SU-DHL-6 (cell line): Measurements from ENCODE around the gene NADK2.

Source experiments
- H2AFZ ChIP-seq: fragments of 200-600 bp; sonication (generic); 2 replicates; pipeline ENCODE4 v1.6.1; 2014; ENCODE audit warnings: low read depth, mild to moderate bottlenecking, moderate library complexity, mixed read lengths, antibody characterized with exemption, low read length; ENCODE audit not compliant: severe bottlenecking
- H3F3A ChIP-seq: fragments of 200-600 bp; shearing (Covaris generic); 2 replicates; pipeline ENCODE4 v1.6.0; 2016; ENCODE audit warnings: antibody characterized with exemption, mild to moderate bottlenecking; ENCODE audit not compliant: insufficient read depth
- H3K27ac ChIP-seq: fragments of 200-600 bp; sonication (generic); 2 replicates; pipeline ENCODE4 v1.5.1; 2016; ENCODE audit warnings: low read depth, mild to moderate bottlenecking, low read length, moderate library complexity, mixed read lengths
- H3K27me3 ChIP-seq: fragments of 200-600 bp; sonication (generic), shearing (Covaris generic); 2 replicates; pipeline ENCODE4 v1.6.0; 2014; ENCODE audit warnings: mild to moderate bottlenecking, low read length
- H3K36me3 ChIP-seq: fragments of 200-600 bp; sonication (generic); 2 replicates; pipeline ENCODE4 v1.6.1; 2014; ENCODE audit warnings: mild to moderate bottlenecking, low read length, mixed read lengths
- H3K4me2 ChIP-seq: fragments of 300-600, 200-600 bp; shearing (Covaris generic), sonication (generic); 2 replicates; pipeline ENCODE4 v1.6.0; 2014; ENCODE audit warnings: low read length, low read depth, mild to moderate bottlenecking; ENCODE audit not compliant: poor library complexity, severe bottlenecking
- H3K4me3 ChIP-seq: fragments of 200-600 bp; sonication (generic); 2 replicates; pipeline ENCODE4 v1.5.1; 2014; ENCODE audit warnings: antibody characterized with exemption, low read length, mild to moderate bottlenecking, mixed read lengths; ENCODE audit not compliant: insufficient read depth, poor library complexity, severe bottlenecking
- H3K79me2 ChIP-seq: fragments of 200-600 bp; sonication (generic); 2 replicates; pipeline ENCODE4 v1.6.1; 2014; ENCODE audit warnings: mild to moderate bottlenecking, low read length, moderate library complexity; ENCODE audit not compliant: insufficient read depth
- H3K9ac ChIP-seq: fragments of 200-600 bp; sonication (generic); 2 replicates; pipeline ENCODE4 v1.7.0; 2014; ENCODE audit warnings: mild to moderate bottlenecking, low read length
- H3K9me2 ChIP-seq: fragments of 200-600 bp; sonication (generic); replicated peaks from 2 replicates; pipeline ENCODE4 v1.6.1; 2014; ENCODE audit warnings: low read length; ENCODE audit not compliant: insufficient read depth
- H3K9me3 ChIP-seq: fragments of 200-600 bp; sonication (generic); 2 replicates; pipeline ENCODE4 v1.6.1; 2014; ENCODE audit warnings: low read length, mixed read lengths; ENCODE audit not compliant: insufficient read depth
- H4K20me1 ChIP-seq: fragments of 200-600 bp; sonication (generic); 2 replicates; pipeline ENCODE4 v1.6.1; 2014; ENCODE audit warnings: low read depth, mild to moderate bottlenecking, antibody characterized with exemption, low read length, moderate library complexity, mixed read lengths
- EZH2phosphoT487 ChIP-seq: fragments of 200-600 bp; sonication (generic), shearing (Covaris generic); conservative IDR thresholded peaks from 2 replicates; pipeline ENCODE4 v1.6.1; 2018; ENCODE audit warnings: mild to moderate bottlenecking, antibody characterized with exemption, low read length, moderate library complexity, mixed read lengths
- TF ChIP-seq, protein P1 (sequence below): fragments of 200-600 bp; sonication (generic); IDR thresholded peaks from one replicate; pipeline ENCODE4 v1.5.1; 2017; ENCODE audit warnings: antibody characterized with exemption, mild to moderate bottlenecking, low read length, moderate library complexity; ENCODE audit not compliant: insufficient read depth, poor library complexity, severe bottlenecking

The NADK2 gene

DNA sequence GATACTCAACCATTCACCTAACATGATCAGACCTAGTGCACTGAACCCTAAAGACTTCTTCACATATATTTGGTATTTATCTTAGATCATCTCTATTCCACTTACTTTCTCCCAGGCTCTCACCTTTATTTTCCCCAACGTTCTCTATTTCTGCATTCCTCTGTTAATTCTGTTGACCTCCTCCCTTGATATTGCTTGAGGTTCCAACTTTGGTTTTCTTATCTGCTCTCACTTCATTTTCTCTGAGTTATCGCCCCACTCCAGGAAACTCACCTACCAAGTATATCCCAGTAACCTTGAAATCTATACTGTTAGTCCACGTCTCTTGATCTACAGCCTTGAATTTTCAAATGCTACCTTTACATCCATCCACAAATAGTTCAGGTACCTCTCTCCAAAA is 9.2 kb downstream of the NADK2 start:
- Histone ChIP-seq H3K27ac (no peak overlapping the region), H4K20me1 (no peaks in the 10 kb centered on the region)
- TF ChIP-seq, protein P1, sequence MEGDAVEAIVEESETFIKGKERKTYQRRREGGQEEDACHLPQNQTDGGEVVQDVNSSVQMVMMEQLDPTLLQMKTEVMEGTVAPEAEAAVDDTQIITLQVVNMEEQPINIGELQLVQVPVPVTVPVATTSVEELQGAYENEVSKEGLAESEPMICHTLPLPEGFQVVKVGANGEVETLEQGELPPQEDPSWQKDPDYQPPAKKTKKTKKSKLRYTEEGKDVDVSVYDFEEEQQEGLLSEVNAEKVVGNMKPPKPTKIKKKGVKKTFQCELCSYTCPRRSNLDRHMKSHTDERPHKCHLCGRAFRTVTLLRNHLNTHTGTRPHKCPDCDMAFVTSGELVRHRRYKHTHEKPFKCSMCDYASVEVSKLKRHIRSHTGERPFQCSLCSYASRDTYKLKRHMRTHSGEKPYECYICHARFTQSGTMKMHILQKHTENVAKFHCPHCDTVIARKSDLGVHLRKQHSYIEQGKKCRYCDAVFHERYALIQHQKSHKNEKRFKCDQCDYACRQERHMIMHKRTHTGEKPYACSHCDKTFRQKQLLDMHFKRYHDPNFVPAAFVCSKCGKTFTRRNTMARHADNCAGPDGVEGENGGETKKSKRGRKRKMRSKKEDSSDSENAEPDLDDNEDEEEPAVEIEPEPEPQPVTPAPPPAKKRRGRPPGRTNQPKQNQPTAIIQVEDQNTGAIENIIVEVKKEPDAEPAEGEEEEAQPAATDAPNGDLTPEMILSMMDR: no peak
- TF ChIP-seq EZH2phosphoT487: no peak

DNA sequence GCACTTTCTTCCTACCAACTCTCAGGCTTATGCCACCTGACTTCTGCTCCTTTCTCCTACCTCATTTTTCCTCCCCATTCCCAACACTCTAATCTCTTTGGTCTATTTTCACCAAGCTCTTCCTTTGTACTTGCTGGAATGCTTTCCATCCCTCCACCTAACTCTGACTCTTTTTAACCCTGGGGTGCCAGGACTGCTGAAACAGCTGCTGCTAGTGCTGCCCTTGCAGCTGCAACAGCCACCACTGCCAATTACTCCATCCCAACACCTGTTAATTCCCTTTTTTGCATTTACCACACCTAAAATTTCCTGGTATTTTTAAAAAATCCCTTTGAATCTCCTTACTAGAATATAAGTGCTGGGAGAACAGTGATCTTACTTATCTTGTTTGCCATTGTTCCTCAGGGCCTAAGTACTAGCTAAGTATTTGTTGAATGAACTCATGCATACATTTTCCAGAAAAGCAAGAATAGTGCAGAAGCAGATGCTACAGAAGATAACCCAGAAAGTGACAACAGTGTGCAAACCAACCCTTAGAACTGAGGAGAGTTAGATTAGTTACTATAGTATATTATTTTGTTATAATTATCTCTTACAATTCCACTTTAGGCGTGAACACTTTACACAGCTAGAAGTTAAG is 11.5 kb downstream of the NADK2 start:
- Histone ChIP-seq H3K36me3 (no peaks in the 10 kb centered on the region), H3K9ac (no peak overlapping the region), H3K9me3 (no peaks in the 10 kb centered on the region), H3K27me3 (no peaks in the 10 kb centered on the region), H3K27ac (no peak overlapping the region), H3K4me2 (no peak overlapping the region), H4K20me1 (no peaks in the 10 kb centered on the region), H3K4me3 (no peak overlapping the region), H3K9me2 (no peaks in the 10 kb centered on the region), H3F3A (no peaks in the 10 kb centered on the region), H2AFZ (no peak overlapping the region), H3K79me2 (no peaks in the 10 kb centered on the region)
- no peak for TF ChIP-seq EZH2phosphoT487
- TF ChIP-seq, protein P1: no peak

More for the DNA sequence above, 9.2 kb downstream of the NADK2 start:
- Histone ChIP-seq H3K9me2 (no peaks in the 10 kb centered on the region), H3F3A (no peaks in the 10 kb centered on the region), H3K9ac (no peak overlapping the region), H3K4me3 (no peak overlapping the region), H2AFZ (no peak overlapping the region), H3K27me3 (no peaks in the 10 kb centered on the region), H3K4me2 (no peak overlapping the region), H3K36me3 (no peaks in the 10 kb centered on the region), H3K79me2 (no peaks in the 10 kb centered on the region), H3K9me3 (no peaks in the 10 kb centered on the region)

DNA sequence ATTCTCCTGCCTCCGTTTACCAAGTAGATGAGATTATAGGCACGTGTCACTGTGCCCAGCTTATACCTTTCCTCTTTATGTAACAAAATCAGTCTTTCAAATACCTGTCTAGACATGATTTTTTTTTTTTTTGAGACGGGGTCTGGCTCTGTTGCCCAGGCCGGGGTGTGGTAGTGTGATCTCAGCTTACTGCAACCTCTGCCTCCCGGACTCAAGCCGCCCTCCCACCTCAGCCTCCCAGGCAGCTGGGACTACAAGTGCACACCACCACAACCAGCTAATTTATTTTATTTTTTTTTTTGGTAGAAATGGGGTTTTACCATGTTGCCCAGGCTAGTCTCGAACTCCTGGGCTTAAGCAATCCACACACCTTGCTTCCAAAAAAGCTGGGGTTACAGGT is 13.2 kb downstream of the NADK2 start:
- Histone ChIP-seq H3K27me3 (no peaks in the 10 kb centered on the region), H3K36me3 (no peaks in the 10 kb centered on the region), H2AFZ (no peak overlapping the region), H3K4me3 (no peak overlapping the region), H3F3A (no peaks in the 10 kb centered on the region), H3K9me3 (no peaks in the 10 kb centered on the region), H3K27ac (no peak overlapping the region), H3K9ac (no peak overlapping the region), H3K9me2 (no peaks in the 10 kb centered on the region), H4K20me1 (no peaks in the 10 kb centered on the region), H3K79me2 (no peaks in the 10 kb centered on the region), H3K4me2 (no peak overlapping the region)
- TF ChIP-seq, protein P1: no peak
- TF ChIP-seq EZH2phosphoT487: no peak
